Effector CD8-positive, alpha-beta T cell (primary cell): ENCODE data around the gene ADARB2.
"Not testable (repeated sequence)": the region's sequence is repeated elsewhere in the genome, so short reads cannot be mapped to it uniquely, and the experiment has no call there.

Source experiments
- DNase-seq: peaks from one replicate; lab custom pipeline; 2025; lab: John Stamatoyannopoulos, UW
- total RNA-seq, 4 experiments: gene quantifications; one replicate each; lab custom pipeline; 2026; lab: John Stamatoyannopoulos, UW

Gene ADARB2
- 0 to 0.27 (median 0.09) reads per million in 4 experiments for total RNA-seq

DNA sequence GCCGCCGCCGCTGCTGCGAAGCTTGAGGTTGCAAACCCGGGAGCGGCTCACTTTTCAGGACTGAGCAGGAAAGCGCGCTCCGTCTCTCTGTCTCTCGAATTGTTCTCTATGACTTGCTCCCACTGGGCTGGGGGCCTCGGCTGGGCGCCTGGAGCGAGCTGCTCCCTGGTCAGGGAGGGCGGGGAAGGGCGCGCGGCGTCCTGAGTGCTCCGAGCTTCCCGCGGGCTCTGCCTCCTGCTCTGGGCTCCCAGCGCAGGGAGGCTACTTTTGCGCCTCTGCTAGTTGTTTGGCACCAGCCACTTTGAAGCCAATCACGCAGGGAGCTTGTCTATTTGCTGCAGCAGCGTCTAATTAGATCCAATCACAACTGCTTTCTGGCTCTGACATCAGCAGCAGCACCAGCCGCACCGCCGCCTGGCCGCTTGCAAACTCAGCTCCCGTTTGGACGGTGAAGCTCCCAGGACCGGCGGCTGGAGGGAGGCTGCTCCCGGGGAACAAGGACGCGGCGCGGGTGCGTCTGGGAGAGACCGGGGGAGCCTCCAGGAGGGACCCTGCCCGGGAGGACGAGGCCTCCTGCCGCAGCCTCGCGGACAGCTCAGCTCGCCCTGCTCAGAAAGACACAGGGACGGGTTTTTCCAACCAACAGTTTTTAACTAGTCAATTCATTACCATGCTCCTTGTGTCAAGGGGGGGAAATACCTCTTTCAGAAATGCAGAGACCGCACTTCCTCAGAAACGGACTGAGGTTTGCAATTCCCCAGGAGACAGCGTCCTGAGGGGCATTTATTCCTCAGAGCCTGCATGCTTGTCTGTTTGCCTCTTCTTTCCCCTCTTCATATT is at the start of gene ADARB2:
TSS of gene ADARB2 (minus strand) at position 304 of the 840 bp plus-strand sequence.
- DNase-seq = no peak

DNA sequence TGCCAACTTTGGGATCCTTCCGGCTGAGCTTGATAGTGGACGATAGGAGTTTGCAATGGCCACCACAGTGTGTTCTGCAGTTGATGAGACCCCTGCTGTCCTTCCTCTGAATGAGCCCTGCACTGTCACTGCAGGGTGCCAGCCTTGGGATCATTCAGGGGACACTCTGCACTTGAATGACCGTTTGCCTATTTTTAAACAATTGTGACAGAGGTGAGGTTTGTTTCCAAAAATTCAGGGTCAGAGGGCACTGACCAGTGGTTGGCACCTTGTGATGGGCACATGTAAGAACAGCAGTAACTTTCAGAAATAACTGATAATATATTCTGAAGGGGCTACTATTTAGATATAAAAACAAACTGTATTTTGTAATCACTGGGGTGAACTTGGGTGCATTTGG is 48.5 kb upstream of the ADARB2 start:
- no peak for DNase-seq

DNA sequence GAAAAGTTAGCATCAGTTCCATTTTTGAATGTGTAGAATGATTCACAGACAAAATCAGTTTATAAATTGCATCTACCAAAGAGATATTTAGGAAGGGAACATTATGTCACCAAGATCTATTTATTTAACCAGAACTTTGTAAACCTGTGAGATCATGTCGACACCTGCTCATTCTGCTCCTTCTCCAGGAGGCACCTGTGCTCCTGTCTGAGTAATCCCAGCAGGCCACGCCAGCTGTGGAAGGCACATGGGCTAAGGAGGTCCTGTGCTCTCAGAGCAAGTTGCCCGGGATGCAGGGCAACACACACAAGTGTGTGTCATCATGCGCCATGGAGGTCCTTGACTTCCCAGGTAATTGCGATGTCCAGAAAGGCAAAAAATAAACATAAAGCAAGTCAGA is 45.5 kb upstream of the ADARB2 start:
- DNase-seq = no peak

DNA sequence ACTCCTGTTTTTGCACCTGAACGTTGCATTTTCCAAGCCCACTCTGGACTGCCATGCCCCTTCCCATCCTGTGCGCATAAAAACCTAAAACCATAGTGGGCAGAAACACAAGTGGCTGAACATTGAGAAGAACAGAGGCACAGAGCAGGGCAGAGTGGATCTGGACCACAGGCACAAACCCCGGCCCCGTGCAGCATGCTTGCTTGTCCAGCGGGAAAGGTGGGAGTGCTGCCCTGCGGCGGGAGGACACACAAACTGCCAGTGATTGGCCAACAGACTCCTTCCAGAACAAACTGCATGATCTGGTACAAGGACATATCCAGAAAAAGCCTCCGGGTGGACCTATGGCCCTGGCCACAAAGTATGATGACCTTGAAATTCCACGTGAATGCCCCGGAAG is 42.5 kb upstream of the ADARB2 start:
- DNase-seq = no peak

DNA sequence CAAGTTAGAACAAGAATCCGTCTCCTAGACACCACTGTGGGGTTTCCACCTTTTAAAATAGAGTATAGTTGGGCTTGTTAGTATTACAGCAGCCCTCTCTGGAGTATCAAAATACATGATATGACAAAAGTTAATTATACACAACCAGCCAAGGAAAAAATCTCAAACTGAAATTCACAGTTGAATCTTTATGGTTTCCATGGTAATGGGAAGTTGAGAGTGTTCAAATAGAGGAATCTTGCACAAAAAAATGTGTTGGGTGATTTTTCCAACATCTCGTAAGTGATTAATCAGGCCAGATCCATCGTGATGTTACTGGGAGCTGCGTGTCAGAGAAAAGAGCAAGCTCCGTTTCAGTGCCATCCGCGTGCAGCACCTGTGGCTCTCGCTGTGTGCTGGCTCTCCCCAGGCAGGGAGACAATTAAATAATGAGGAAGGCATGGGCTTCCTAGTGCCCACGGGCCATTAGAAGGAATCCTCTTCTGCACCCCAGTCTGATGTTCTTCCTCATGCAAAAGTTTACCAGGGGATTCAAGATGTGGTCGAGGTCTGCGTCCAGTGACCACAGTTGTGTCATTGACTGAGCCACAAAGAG is 41.1 kb upstream of the ADARB2 start:
- no peak for DNase-seq

DNA sequence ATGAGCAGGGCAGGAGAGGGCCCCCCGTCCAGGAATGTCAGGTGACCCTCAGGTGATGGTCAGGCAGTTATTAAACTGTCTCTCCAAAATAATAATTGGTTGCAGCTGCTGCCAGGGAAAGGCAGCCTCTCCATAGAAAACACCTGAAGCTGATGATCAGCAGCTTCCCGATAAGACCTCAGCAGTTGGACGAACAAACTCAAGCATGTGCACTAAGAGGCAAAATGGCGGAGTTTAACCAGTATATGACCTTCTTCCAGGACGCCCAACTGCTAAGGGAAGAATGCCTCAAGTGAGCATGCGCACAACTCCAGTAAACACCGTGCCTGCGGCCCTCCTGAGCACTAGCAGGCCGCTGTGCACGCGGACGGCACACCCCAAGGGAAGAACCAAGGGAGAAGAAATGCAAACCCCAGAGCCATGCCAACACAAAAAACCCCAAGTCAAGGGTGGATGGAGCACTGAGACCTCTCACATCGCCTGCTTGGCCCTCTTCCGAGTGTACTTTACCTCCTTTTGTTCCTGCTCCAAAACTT is 38.9 kb upstream of the ADARB2 start:
- DNase-seq = no peak

DNA sequence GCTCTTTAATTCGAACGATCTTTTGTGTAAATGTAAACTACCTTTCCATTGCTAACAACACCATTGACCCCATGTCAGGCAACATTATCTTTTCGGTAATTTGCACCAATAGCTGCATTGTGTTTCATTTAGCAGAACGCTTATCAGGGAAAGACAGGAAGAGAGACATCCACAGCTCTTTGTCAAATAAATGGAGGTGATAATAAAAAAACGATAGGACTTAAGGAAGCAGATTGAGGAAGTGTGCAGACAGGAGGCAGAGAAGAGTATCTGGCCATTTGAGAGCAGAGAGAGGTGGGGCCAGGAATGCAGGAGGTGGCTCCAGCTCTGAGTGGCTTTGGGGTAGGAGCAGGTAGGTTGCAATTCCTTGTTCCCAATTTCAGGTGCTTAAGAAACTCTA is 37.5 kb upstream of the ADARB2 start:
- DNase-seq = no peak

DNA sequence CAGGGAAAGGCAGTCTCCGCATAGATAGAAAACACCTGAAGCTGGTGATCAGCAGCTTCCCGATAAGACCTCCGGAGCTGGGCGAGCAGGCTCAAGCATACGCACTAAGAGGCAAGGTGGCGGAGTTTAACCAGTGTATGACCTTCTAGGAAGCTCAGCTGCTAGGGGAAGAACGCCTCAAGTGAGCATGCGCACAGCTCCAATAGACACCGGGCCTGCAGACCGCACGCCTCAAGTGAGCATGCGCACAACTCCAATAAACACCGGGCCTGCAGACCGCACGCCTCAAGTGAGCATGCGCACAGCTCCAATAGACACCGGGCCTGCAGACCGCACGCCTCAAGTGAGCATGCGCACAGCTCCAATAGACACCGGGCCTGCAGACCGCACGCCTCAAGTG is 35.9 kb upstream of the ADARB2 start:
- DNase-seq = not testable (repeated sequence)

DNA sequence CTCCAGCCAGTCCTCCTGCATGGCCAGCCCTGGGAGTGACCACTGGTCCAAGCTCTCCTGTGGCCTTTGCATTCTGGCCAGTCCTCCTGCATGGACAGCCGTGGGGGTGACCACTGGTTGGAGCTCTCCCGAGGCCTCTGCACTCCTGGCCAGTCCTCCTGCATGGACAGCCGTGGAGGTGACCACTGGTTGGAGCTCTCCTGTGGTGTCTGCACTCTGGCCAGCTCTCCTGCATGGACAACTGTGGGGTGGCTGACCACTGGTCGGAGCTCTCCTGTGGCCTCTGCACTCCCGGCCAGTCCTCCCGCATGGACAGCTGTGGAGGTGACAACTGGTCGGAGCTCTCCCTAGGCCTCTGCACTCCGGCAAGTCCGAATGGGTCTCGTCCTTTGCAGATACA is 28.7 kb upstream of the ADARB2 start:
- no peak for DNase-seq

DNA sequence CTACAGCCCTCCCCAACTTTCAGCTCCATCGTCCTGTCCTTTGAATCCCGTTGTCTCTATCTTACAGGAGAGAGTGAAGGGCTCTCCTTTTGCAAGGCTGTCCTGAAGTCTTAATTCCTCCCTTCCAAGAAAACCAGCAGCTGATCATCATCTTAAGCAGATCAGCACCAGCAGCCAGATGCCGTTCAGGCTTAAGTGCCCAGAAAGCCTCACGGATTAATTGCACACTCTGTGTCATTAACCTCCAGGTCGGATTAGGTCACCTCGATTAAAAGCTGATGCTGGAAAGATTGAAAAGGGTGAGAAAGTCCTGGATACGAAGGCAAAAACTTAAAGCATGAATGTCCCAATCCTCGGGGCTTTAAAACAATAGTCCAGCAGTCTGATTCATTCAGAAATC is 24.8 kb upstream of the ADARB2 start:
- DNase-seq = no peak

DNA sequence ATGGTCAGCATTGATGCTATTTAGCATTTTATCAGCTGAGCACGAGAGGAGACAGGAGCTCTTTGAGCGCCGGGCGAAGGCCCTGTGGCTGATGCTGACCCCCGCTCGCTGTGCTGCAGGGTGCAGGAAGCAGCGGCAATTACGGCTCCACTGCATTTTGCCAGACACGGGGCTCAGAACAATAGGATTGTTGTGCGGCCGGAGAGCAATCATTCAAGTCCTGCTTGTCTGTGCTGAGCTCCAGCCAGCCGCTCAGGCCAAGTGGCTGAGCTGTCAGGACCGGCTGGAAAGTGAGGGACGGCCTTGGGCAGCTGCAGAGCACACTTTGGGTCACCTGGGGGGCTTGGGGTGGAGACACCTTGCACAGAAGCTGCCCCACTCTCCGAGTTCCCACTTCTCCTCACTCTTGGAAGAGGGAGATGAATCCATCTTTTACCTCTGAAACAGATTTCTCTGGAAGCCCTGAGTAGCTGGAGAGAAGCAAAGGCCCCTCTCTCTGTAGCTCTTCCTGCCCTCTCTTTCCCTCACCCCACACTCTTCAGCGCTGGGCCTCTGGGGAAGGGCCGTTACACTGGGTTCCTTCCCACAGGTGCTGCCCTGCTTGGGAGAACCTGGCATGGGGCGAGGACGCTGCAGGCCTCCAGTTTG is 17.3 kb upstream of the ADARB2 start:
- DNase-seq = no peak

DNA sequence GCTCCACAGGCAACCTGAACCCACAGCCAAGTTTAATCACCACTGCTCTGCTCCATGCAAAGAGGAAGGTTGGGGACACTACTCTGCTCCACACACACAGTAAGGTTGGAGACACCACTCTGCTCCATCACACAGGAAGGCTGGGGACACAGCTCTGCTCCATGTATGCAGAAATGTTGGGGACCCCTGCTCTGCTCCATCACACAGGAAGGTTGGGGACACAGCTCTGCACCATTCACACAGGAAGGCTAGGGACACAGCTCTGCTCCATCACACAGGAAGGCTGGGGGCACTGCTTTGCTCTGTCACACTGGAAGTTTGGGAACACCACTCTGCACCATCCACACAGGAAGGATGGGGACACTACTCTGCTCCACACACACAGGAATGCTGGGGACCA is 14.8 kb upstream of the ADARB2 start:
- no peak for DNase-seq

DNA sequence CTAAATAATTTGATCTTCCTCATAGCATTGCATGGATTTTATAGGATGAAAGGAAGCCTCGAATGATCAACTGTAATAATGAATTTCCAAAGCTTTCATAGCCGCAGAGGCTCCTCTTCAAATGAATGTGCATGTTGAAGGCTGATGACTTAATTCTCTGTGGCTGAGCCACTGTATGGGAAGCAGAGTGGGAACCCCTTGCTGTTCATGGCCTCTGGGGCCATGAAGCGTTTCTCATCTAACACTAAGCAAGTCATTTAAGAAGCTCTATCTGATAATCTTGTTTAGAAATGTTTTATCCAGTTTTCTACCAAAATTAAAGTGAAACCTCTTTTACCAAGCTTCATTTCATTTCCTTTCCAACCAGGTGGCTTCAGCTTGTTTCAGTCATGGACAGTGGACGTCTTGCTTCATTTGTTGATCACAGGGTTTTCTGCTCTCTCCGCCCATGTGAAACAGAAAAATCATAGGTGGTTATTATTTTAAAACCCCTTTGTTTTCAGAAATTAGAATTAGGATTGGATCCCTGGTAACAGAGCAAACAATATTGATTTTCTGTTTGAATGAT is 10.3 kb upstream of the ADARB2 start:
- no peak for DNase-seq

DNA sequence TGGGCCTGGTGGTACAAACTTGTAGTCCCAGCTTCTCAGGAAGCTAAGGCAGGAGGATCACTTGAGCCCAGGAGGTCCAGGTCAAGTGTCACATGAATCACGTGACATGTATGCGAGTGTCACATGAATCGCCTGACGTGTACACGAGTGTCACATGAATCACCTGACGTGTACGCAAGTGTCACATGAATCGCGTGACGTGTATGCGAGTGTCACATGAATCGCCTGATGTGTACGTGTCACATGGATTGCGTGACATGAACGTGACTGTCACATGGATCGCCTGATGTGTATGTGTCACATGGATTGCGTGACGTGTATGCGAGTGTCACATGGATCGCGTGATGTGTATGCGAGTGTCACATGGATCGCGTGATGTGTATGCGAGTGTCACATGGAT is 9.5 kb upstream of the ADARB2 start:
- no peak for DNase-seq

DNA sequence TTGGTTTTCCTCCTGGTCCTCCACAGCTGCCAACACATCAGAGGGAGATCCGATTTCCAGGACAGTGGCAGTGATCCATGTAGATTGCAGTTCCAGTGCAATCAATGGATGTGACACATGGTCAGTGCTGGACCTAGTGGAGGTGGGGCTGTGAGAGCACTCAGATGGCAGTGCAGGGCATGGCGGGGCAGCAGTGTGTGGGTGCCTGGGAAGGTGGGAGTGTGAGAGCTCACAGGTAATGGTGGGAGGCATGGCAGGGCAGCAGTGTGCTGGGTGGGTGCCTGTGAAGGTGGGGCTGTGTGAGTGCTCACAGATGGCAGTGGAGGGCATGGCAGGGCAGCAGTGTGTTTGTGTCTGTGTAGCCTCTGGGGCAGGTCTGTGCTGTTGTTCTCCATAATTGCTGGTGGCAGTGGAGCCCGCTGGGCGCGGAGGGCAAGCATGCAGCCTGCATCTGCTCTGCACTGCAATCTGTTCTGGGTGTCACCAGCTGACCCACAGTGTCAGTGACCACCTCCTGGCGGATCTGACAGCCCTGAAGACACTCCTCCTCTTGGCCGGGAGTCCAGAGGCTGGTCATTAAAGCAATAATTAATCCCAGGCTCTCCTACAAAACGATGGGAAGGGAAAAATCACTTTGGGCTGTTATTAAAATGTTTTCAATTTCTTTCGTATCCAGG is 8.6 kb upstream of the ADARB2 start:
- no peak for DNase-seq

DNA sequence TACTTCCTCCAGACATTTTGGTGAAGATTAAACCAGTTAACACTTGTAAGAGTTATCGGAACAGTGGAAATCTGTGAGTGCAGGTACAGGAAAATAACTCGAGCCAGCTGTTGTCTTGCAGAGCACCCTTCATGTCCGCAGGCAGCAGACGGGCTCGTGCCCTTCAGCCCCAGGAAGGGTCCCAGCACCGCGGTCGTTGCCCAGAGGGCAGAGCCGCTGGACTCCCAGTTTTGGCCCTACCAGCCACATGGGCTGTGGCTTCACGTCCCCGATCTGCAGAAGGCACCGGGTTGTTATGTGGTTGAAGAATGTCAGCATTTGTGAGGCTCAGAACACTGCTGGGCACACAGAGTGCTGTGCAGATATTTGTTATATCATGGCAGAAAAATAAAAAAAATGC is 7.2 kb upstream of the ADARB2 start:
- no peak for DNase-seq

DNA sequence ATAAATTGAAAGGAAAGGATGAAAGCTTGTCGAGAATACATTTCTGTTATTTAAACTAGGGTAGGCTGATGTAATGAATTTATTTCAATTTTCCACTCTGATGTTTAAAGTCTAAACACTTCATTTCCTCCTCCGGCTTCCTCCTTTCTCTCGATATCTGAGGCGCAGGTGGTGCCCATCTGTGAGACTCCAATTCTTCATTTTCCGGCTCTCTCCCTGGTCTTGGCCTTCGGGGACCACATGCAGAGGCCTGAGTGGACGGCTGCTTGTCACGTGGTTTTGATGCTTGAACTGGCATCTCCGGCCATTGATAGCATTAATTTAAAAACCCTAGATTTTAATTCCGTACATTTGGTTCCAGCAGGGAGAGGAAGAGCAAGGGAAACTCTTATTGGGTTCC is 5.8 kb upstream of the ADARB2 start:
- DNase-seq = no peak

DNA sequence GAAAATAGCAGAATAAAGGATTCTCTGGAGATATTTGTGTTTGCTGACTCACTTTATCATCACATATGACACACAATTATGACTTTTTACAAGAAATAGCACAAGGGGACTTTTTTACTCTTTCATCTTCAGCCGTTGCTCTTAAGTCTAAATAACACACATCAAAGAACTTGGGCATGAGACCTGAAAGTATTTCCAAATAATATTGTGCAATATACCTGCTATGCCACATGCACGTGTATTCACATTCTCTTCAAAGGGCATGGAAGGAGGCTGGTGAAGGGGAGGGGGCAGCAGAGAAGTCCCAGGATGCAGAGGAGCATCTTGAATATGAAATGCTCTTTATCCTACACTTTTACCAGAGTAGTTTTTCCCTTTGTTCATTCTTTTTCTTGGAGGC is 4.1 kb upstream of the ADARB2 start:
- DNase-seq = no peak

DNA sequence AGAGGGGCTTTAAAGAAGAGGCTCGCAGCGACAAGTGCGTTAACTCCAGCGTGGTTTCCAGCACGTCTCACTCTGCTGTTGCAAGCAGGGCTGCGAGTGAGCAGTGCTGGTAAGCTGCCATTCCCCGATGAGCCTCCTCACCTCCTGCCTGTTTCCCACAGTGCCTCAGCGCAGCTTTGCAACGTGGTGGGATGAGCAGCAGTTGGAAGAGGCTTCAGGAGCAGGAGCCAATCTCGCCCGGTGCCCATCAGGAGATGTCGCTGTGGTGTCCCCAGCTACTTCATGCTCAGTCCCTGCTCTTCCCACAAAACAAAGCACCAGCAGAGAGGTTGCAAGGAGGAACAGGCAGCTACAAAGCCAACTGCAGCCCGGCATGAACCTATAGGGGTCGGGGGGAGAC is 2.4 kb upstream of the ADARB2 start:
- no peak for DNase-seq

DNA sequence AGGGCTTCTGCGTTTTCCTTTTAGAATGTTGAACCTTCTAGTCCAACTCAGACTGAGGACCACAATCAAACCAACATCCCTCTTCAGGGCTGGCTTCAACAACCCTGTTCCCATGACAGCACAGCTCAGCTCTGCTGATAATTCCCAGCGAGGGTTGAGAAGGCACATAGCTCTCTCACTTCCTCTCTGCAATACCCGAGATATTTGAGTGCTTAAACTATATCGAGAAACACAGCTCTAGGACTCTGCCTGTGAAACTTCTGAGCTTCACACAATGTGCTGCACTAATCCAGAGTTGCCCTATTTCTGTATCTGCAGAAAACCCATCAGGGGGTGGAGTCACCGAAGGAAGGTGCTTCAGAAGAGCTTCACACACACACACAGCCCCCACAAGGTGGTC is 1.6 kb upstream of the ADARB2 start:
- DNase-seq = no peak

DNA sequence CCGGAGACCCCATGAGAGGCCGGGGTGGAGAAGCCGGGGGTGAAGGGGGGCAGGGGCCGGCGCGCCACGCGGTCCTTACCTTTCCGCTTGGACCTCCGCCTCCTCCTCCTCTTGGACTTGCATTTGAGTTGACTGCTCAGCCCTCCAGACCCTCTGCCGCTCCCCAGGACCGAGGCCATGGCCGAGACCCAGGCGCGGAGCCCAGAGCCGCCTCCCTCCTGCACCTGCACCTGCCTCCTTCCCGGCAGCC is 428 bp downstream of the ADARB2 start:
- DNase-seq = no peak
